ENCODE results near the gene MCM7.

Gene MCM7

DNA sequence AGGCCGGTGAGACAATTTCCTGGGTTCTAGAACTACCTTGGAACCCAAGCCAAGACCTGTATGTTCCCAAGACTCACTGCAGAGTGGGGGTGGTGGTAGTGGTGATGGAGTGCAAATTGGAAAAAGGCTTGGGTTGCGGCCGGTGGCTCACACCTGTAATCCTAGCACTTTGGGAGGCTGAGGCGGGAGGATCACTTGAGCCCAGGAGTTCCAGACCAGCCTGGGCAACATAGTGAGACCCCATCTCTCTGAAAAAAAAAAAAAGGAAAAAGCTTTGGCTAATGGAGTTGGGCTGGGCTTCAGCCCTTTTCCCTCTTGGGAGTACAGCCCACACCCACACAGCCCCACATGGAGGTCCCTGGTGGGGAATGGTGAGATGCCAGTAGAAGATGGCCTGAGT is 4.3 kb upstream of the MCM7 start:
- peaks cover 15% of the 10 kb centered on the region for H3K4me1 ChIP-seq (ENCODE audit: control insufficient read depth, insufficient read depth, low read length)
- no peak overlapping the region for H3K4me3 ChIP-seq (ENCODE audit: low read length)
- H3K4me2 ChIP-seq (ENCODE audit: low read length): no peak overlapping the region
- peaks cover 48% of the 10 kb centered on the region for H3K36me3 ChIP-seq (ENCODE audit: insufficient read depth, low read length)
- no peaks in the 10 kb centered on the region for H3K27me3 ChIP-seq (ENCODE audit: control insufficient read depth, insufficient read depth, low read length)
- H3K9ac ChIP-seq (ENCODE audit: low read depth, low read length): no peak overlapping the region
- no peaks in the 10 kb centered on the region for H3K9me3 ChIP-seq (replicated peaks; ENCODE audit: low read length)

DNA sequence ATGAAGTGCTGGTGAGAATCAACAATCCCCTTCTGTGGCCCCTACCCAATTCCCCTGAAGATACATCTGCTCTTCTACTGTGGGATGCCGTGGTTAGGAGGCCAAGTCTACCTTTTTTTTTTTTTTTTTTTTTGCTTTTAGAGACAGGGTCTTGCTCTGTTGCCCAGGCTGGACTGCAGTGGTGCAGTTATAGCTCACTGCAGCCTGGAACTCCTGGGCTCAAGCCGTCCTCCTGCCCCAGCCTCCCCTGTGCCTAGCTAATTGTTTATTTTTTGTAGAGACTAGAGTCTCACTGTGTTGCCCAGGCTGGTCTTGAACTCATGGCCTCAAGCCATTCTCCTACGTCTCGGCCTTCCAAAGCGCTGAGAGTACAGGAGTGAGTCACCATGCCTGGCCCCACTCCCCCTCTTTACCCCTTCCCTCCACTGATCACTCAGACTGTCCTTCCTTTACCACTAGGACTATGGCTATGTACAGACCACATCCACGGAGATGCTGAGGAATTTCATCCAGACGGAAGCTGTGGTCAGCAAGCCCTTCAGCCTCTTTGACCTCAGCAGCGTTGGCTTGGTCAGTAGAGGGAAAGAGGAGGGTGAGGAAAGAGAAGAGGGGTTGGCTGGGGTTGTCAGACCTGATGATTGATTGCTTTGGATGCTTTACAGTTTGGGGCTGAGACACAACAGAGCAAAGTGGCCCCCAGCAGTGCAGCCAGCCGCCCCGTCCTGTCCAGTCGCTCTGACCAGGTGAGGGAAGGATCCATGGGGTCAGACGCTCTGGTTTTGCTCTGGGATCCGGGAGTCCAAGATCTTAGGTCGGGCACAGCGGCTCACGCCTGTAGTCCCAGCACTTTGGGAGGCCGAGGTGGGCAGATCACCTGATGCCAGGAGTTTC is 2.0 kb upstream of the MCM7 start:
- Histone ChIP-seq H3K4me1 (ENCODE audit: control insufficient read depth, insufficient read depth, low read length) (peaks cover 22% of the 10 kb centered on the region), H3K36me3 (ENCODE audit: insufficient read depth, low read length) (peaks cover 54% of the 10 kb centered on the region), H3K9me3 (replicated peaks; ENCODE audit: low read length) (no peaks in the 10 kb centered on the region), H3K4me2 (ENCODE audit: low read length) (peak overlapping the region; percentile 92), H3K4me3 (ENCODE audit: low read length) (peak overlapping the region; percentile 92), H3K9ac (ENCODE audit: low read depth, low read length) (peak overlapping the region; percentile 94), H3K27me3 (ENCODE audit: control insufficient read depth, insufficient read depth, low read length) (no peaks in the 10 kb centered on the region)

DNA sequence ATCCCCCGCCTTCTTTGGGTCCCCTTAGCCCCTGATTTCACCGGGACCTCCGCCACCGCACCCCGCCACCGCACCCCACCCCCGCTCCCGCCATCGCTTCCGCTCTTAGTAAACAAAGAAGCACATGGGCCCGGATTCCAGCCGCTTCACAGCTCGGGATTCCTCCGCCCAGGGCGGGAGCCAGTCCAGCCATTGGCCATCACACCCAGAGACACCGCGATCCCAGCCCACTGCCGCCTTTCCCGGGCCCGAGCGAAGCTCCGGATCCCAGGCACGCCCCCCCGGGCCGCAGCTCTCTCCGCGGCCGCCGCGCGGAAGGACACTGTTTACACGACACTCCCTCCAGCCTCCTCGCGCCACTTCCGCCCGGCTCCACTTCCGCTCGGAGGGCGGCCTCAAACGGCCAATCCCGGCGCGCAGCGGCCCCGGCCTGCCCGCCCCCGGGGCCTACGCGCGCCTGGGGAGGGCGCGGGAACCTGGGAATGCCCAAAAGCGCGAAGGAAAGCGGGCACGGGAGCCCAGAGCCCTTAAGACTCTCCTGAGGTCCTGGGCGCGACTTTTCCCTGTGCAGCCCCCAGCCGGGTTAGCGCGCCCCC is 679 bp downstream of the MCM7 start:
- peaks cover 22% of the 10 kb centered on the region for H3K4me1 ChIP-seq (ENCODE audit: control insufficient read depth, insufficient read depth, low read length)
- no peaks in the 10 kb centered on the region for H3K27me3 ChIP-seq (ENCODE audit: control insufficient read depth, insufficient read depth, low read length)
- H3K4me3 ChIP-seq (ENCODE audit: low read length): peak overlapping the region; percentile 92
- H3K36me3 ChIP-seq (ENCODE audit: insufficient read depth, low read length): peaks cover 53% of the 10 kb centered on the region
- no peaks in the 10 kb centered on the region for H3K9me3 ChIP-seq (replicated peaks; ENCODE audit: low read length)
- peak overlapping the region; percentile 94 for H3K9ac ChIP-seq (ENCODE audit: low read depth, low read length)
- H3K4me2 ChIP-seq (ENCODE audit: low read length): peak overlapping the region; percentile 97

- H3K9me3 ChIP-seq (replicated peaks; ENCODE audit: low read length): no peaks in the 10 kb centered on the region
- H3K4me1 ChIP-seq (ENCODE audit: control insufficient read depth, insufficient read depth, low read length): peaks cover 22% of the 10 kb centered on the region
- H3K9ac ChIP-seq (ENCODE audit: low read depth, low read length): peak overlapping the region; percentile 94
- H3K4me2 ChIP-seq (ENCODE audit: low read length): peak overlapping the region; percentile 97
- H3K27me3 ChIP-seq (ENCODE audit: control insufficient read depth, insufficient read depth, low read length): no peaks in the 10 kb centered on the region
- H3K36me3 ChIP-seq (ENCODE audit: insufficient read depth, low read length): peaks cover 57% of the 10 kb centered on the region
- peak overlapping the region; percentile 92 for H3K4me3 ChIP-seq (ENCODE audit: low read length)
Measured at GRCh38 chr7:100099452-100099851, 1.7 kb downstream of the MCM7 start.

DNA sequence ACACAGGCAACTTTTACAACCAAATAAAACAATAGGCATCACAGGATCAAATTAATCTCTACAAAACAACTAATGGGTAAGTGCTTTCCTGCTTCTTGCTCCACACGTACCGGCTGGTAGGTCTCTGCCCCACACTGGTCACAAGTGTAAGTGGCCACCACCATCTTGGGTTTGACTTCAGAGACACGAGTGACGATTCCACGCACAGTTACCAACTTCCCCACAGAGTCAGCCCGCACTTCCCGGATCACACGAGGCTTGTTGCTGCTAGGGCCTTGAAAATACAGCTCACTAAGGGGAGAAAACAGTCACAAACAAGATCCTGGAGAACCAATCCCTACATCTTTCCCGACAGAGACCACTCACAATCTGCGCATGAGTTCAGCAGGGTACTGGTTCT is 2.3 kb downstream of the MCM7 start:
- H3K4me3 ChIP-seq (ENCODE audit: low read length): no peak overlapping the region
- H3K4me1 ChIP-seq (ENCODE audit: control insufficient read depth, insufficient read depth, low read length): peaks cover 22% of the 10 kb centered on the region
- H3K36me3 ChIP-seq (ENCODE audit: insufficient read depth, low read length): peaks cover 57% of the 10 kb centered on the region

DNA sequence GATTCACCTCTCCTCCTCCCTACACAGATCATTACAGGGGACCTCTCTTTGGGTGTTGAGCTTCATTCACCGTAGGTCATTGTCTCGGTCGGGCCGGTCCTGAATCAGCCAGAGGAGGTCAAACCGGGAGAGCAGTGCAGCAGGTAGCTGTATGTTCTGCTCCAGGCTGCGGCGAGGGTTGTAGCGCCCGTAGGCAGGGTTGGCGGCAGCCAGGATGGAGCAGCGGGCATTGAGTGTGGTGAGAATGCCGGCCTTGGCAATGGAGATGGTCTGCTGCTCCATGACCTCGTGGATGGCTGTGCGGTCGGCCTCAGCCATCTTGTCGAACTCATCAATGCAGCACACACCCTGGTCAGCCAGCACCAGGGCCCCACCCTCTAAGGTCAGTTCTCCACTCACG is 5.5 kb downstream of the MCM7 start:
- peaks cover 17% of the 10 kb centered on the region for H3K4me1 ChIP-seq (ENCODE audit: control insufficient read depth, insufficient read depth, low read length)
- no peak overlapping the region for H3K9ac ChIP-seq (ENCODE audit: low read depth, low read length)

More for the DNA sequence above, 2.3 kb downstream of the MCM7 start:
- Histone ChIP-seq H3K4me2 (ENCODE audit: low read length) (peak overlapping the region; percentile 23), H3K27me3 (ENCODE audit: control insufficient read depth, insufficient read depth, low read length) (no peaks in the 10 kb centered on the region), H3K9me3 (replicated peaks; ENCODE audit: low read length) (no peaks in the 10 kb centered on the region), H3K9ac (ENCODE audit: low read depth, low read length) (peak overlapping the region; percentile 94)

GRCh38 chr7:100095289-100095688 is 5.9 kb downstream of the MCM7 start:
- H3K4me1 ChIP-seq (ENCODE audit: control insufficient read depth, insufficient read depth, low read length): peaks cover 21% of the 10 kb centered on the region
- no peak overlapping the region for H3K9ac ChIP-seq (ENCODE audit: low read depth, low read length)
- no peaks in the 10 kb centered on the region for H3K9me3 ChIP-seq (replicated peaks; ENCODE audit: low read length)
- H3K4me2 ChIP-seq (ENCODE audit: low read length): no peak overlapping the region
- no peak overlapping the region for H3K4me3 ChIP-seq (ENCODE audit: low read length)
- H3K27me3 ChIP-seq (ENCODE audit: control insufficient read depth, insufficient read depth, low read length): no peaks in the 10 kb centered on the region
- peaks cover 93% of the 10 kb centered on the region for H3K36me3 ChIP-seq (ENCODE audit: insufficient read depth, low read length)

More for the DNA sequence above, 5.5 kb downstream of the MCM7 start:
- Histone ChIP-seq H3K9me3 (replicated peaks; ENCODE audit: low read length) (no peaks in the 10 kb centered on the region), H3K36me3 (ENCODE audit: insufficient read depth, low read length) (peaks cover 88% of the 10 kb centered on the region), H3K27me3 (ENCODE audit: control insufficient read depth, insufficient read depth, low read length) (no peaks in the 10 kb centered on the region), H3K4me2 (ENCODE audit: low read length) (no peak overlapping the region), H3K4me3 (ENCODE audit: low read length) (no peak overlapping the region)

DNA sequence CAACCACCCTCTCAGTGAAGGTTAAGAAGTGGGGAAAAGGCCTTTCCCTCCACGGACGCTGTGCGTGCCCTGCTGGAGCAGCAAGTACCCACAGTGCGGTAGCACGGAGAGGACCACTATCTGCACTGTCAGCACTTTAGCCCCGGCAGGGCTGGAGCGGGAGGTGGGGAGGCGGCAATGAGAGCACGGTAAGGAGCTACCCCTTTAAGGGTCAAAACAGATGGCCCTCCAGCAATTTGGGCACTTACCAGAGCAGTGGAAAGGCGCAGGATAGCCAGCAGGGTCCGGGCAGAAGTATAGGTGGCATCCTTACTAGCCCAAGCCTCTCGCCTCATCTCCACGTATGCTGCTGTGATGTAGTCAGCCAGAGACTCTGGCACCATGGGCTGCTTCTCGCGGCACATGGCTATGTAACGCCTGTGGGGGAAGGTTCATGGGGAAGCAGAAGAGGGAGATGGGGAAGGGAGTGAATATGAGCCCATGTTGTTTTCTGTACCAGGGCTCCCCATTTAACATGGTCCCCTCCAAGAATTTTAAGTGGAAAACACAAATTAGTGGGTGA is 7.2 kb downstream of the MCM7 start:
- Histone ChIP-seq H3K27me3 (ENCODE audit: control insufficient read depth, insufficient read depth, low read length) (no peaks in the 10 kb centered on the region), H3K36me3 (ENCODE audit: insufficient read depth, low read length) (peaks cover 85% of the 10 kb centered on the region), H3K4me2 (ENCODE audit: low read length) (no peak overlapping the region)

GRCh38 chr7:100093498-100093897 is 7.7 kb downstream of the MCM7 start:
- no peaks in the 10 kb centered on the region for H3K9me3 ChIP-seq (replicated peaks; ENCODE audit: low read length)
- peaks cover 24% of the 10 kb centered on the region for H3K4me1 ChIP-seq (ENCODE audit: control insufficient read depth, insufficient read depth, low read length)
- H3K36me3 ChIP-seq (ENCODE audit: insufficient read depth, low read length): peaks cover 80% of the 10 kb centered on the region
- no peak overlapping the region for H3K9ac ChIP-seq (ENCODE audit: low read depth, low read length)
- H3K27me3 ChIP-seq (ENCODE audit: control insufficient read depth, insufficient read depth, low read length): no peaks in the 10 kb centered on the region
- no peak overlapping the region for H3K4me2 ChIP-seq (ENCODE audit: low read length)
- no peak overlapping the region for H3K4me3 ChIP-seq (ENCODE audit: low read length)

More for the DNA sequence above, 7.2 kb downstream of the MCM7 start:
- Histone ChIP-seq H3K9ac (ENCODE audit: low read depth, low read length) (no peak overlapping the region), H3K9me3 (replicated peaks; ENCODE audit: low read length) (no peaks in the 10 kb centered on the region), H3K4me3 (ENCODE audit: low read length) (no peak overlapping the region), H3K4me1 (ENCODE audit: control insufficient read depth, insufficient read depth, low read length) (peaks cover 22% of the 10 kb centered on the region)

- peaks cover 28% of the 10 kb centered on the region for H3K4me1 ChIP-seq (ENCODE audit: control insufficient read depth, insufficient read depth, low read length)
- no peaks in the 10 kb centered on the region for H3K9me3 ChIP-seq (replicated peaks; ENCODE audit: low read length)
- no peak overlapping the region for H3K4me3 ChIP-seq (ENCODE audit: low read length)
- H3K9ac ChIP-seq (ENCODE audit: low read depth, low read length): no peak overlapping the region
- no peak overlapping the region for H3K4me2 ChIP-seq (ENCODE audit: low read length)
- no peaks in the 10 kb centered on the region for H3K27me3 ChIP-seq (ENCODE audit: control insufficient read depth, insufficient read depth, low read length)
- peaks cover 75% of the 10 kb centered on the region for H3K36me3 ChIP-seq (ENCODE audit: insufficient read depth, low read length)
Measured at GRCh38 chr7:100093054-100093453, 8.1 kb downstream of the MCM7 start.

DNA sequence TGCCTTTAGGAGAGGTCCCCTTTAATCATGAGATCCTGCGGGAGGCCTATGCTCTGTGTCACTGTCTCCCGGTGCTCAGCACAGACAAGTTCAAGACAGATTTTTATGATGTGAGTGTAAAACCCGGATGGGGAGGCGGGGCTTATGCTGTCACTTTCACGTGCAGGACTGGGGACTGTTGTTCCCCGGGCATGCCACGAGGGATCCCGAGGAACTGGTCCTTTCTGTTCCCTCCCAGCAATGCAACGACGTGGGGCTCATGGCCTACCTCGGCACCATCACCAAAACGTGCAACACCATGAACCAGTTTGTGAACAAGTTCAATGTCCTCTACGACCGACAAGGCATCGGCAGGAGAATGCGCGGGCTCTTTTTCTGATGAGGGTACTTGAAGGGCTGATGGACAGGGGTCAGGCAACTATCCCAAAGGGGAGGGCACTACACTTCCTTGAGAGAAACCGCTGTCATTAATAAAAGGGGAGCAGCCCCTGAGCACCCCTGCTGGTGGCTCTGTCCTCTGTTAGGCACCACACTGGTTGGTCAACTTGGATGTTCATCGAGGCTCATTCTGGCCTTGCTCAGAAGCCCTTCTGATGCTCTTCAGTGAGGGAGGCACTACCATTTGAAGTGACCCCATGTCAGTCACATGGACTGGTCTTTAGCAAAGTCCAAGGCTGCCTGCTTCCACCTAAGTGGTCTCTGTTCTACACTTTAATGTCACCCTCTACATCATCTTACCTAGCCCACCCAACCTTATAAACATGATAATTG is 9.6 kb downstream of the MCM7 start:
- no peak overlapping the region for H3K4me2 ChIP-seq (ENCODE audit: low read length)
- no peak overlapping the region for H3K9ac ChIP-seq (ENCODE audit: low read depth, low read length)
- H3K9me3 ChIP-seq (replicated peaks; ENCODE audit: low read length): no peaks in the 10 kb centered on the region
- H3K4me3 ChIP-seq (ENCODE audit: low read length): no peak overlapping the region
- H3K36me3 ChIP-seq (ENCODE audit: insufficient read depth, low read length): peaks cover 63% of the 10 kb centered on the region
- H3K27me3 ChIP-seq (ENCODE audit: control insufficient read depth, insufficient read depth, low read length): no peaks in the 10 kb centered on the region
- peaks cover 41% of the 10 kb centered on the region for H3K4me1 ChIP-seq (ENCODE audit: control insufficient read depth, insufficient read depth, low read length)

Data from skeletal muscle satellite cell (primary cell).